ENCODE data around the gene ZBTB44. TPM values are rescaled to one million over a fixed set of nuclear protein-coding genes. Genes with fewer than 3 reads are reported as not detected.

Gene ZBTB44
- total RNA-seq, 4 donors from 2014 or later: 48.8 to 72.3 (median 60.1) TPM

DNA sequence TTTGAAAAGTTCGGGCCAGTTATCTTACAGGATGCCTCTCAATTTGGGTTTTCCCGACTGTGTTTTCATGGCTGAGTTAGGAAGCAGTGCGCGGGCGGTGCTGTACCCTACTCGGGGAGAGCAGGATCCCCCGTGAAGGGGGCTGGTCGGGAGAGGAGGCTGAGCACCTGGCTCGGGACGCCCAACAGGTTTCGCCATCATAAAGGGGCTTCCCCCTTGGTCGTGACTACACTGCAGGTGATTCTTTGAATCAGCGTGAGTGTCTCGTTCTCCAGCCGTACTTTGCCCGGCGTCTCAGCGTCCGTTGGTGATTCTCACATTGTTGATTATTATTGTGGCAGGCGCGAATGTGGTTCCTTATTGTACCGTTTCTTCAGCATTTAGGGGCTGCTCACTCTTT is 108.6 kb downstream of the ZBTB44 start:
- H3K9me3 ChIP-seq: no peaks in the 10 kb centered on the region
- WGBS, 2 donors (ENCODE audit: low coverage in 1 of 2): 86 to 90% methylated on average over 2 to 12 of the region's 22 CpGs
- TF ChIP-seq EP300 (IDR thresholded peaks at IDR 0.05) (no peak), POLR2A (IDR thresholded peaks at IDR 0.05) (no peak), CTCF (IDR thresholded peaks at IDR 0.05) (no peak), POLR2AphosphoS5 (IDR thresholded peaks at IDR 0.05) (no peak)
- no peak overlapping the region for H3K4me3 ChIP-seq
- no peaks in the 10 kb centered on the region for H3K27me3 ChIP-seq
- no peaks in the 10 kb centered on the region for H3K36me3 ChIP-seq
- ATAC-seq: no peak
- no peak overlapping the region for H3K27ac ChIP-seq
- no peaks in the 10 kb centered on the region for H3K4me1 ChIP-seq

DNA sequence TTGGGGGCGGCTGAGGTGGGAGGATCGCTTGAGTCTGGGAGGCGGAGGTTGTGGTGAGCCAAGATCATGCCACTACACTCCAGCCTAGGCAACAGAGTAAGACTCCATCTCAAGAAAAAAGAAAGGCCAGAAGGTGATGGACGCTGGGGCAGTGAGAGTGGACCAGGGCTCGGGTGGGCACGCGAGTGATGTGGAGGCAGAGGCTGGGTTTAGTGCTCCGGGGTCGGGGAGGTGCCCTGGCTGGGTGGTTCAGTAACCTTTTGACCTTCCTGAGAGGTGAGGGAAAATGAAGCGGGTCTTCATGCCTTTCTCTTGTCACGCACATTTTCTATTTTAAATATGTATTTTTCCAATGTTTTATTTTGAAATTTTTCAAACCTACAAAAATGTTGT is 110.0 kb downstream of the ZBTB44 start:
- H3K27ac ChIP-seq: no peak overlapping the region
- no peaks in the 10 kb centered on the region for H3K27me3 ChIP-seq
- H3K36me3 ChIP-seq: no peaks in the 10 kb centered on the region
- no peaks in the 10 kb centered on the region for H3K4me1 ChIP-seq
- 91 to 95% methylated on average over 8 to 9 of the region's 11 CpGs for WGBS, 2 donors (ENCODE audit: low coverage in 1 of 2)
- no peaks in the 10 kb centered on the region for H3K9me3 ChIP-seq
- TF ChIP-seq EP300 (IDR thresholded peaks at IDR 0.05) (no peak), POLR2A (IDR thresholded peaks at IDR 0.05) (no peak), POLR2AphosphoS5 (IDR thresholded peaks at IDR 0.05) (no peak), CTCF (IDR thresholded peaks at IDR 0.05) (no peak)
- H3K4me3 ChIP-seq: no peak overlapping the region
- ATAC-seq: no peak

- Histone ChIP-seq H3K27me3 (no peaks in the 10 kb centered on the region), H3K27ac (no peak overlapping the region), H3K9me3 (no peaks in the 10 kb centered on the region), H3K4me3 (no peak overlapping the region), H3K36me3 (no peaks in the 10 kb centered on the region), H3K4me1 (no peaks in the 10 kb centered on the region)
- WGBS, 2 donors (ENCODE audit: low coverage in 1 of 2): 92 to 93% methylated on average over 16 to 19 of the region's 27 CpGs
- ATAC-seq: no peak
- TF ChIP-seq POLR2AphosphoS5 (IDR thresholded peaks at IDR 0.05) (no peak), POLR2A (IDR thresholded peaks at IDR 0.05) (no peak), EP300 (IDR thresholded peaks at IDR 0.05) (no peak), CTCF (IDR thresholded peaks at IDR 0.05) (no peak)
These were observed 110.7 kb downstream of the ZBTB44 start for GRCh38 chr11:130203766-130204702.

GRCh38 chr11:130202818-130203689 is 111.7 kb downstream of the ZBTB44 start:
- H3K4me1 ChIP-seq: no peaks in the 10 kb centered on the region
- H3K9me3 ChIP-seq: no peaks in the 10 kb centered on the region
- no peak overlapping the region for H3K4me3 ChIP-seq
- H3K36me3 ChIP-seq: no peaks in the 10 kb centered on the region
- TF ChIP-seq EP300 (IDR thresholded peaks at IDR 0.05): no peak
- TF ChIP-seq POLR2A (IDR thresholded peaks at IDR 0.05): no peak
- TF ChIP-seq CTCF (IDR thresholded peaks at IDR 0.05): no peak
- no peak for TF ChIP-seq POLR2AphosphoS5 (IDR thresholded peaks at IDR 0.05)
- H3K27ac ChIP-seq: no peak overlapping the region
- WGBS, 2 donors (ENCODE audit: low coverage in 1 of 2): 74 to 88% methylated on average over 8 to 22 of the region's 25 CpGs
- H3K27me3 ChIP-seq: no peaks in the 10 kb centered on the region
- ATAC-seq: no peak
